HEK293T (cell line): ENCODE results near the gene STATH.

Source experiments
- ARNT ChIP-seq: fragments of 450-650 bp; IDR thresholded peaks from 2 replicates; pipeline ENCODE4 v1.6.1; 2017; ENCODE audit warnings: mild to moderate bottlenecking
- BHLHE40 ChIP-seq: fragments of 450-650 bp; IDR thresholded peaks from 2 replicates; pipeline ENCODE4 v1.6.1; 2016; ENCODE audit warnings: mild to moderate bottlenecking, moderate library complexity, borderline replicate concordance
- ELF4 ChIP-seq: fragments of 450-650 bp; IDR thresholded peaks from 2 replicates; pipeline ENCODE4 v1.6.1; 2017; ENCODE audit warnings: antibody characterized with exemption
- FOXA1 ChIP-seq: fragments of 450-650 bp; IDR thresholded peaks from 2 replicates; pipeline ENCODE4 v1.6.1; 2016; ENCODE audit warnings: mild to moderate bottlenecking
- FOXK2 ChIP-seq: fragments of 450-650 bp; IDR thresholded peaks from 2 replicates; pipeline ENCODE4 v1.6.1; 2016; ENCODE audit warnings: mild to moderate bottlenecking
- FOXM1 ChIP-seq: fragments of 450-650 bp; IDR thresholded peaks from 2 replicates; pipeline ENCODE4 v1.6.1; 2017; ENCODE audit warnings: mild to moderate bottlenecking, borderline replicate concordance
- HDGF ChIP-seq: fragments of 450-650 bp; IDR thresholded peaks from 2 replicates; pipeline ENCODE4 v1.6.1; 2017; ENCODE audit warnings: antibody characterized with exemption, borderline replicate concordance
- L3MBTL2 ChIP-seq: fragments of 450-650 bp; conservative IDR thresholded peaks from 2 replicates; pipeline ENCODE4 v1.6.1; 2016; ENCODE audit warnings: mild to moderate bottlenecking
- LEF1 ChIP-seq: fragments of 450-650 bp; IDR thresholded peaks from 2 replicates; pipeline ENCODE4 v1.6.1; 2017; ENCODE audit warnings: mild to moderate bottlenecking, borderline replicate concordance
- PKNOX1 ChIP-seq: fragments of 450-650 bp; IDR thresholded peaks from 2 replicates; pipeline ENCODE4 v1.6.1; 2016
- SP1 ChIP-seq: fragments of 450-650 bp; IDR thresholded peaks from 2 replicates; pipeline ENCODE4 v1.6.1; 2017
- SUZ12 ChIP-seq: fragments of 450-650 bp; IDR thresholded peaks from 2 replicates; pipeline ENCODE4 v1.6.1; 2016; ENCODE audit warnings: mild to moderate bottlenecking
- TARDBP ChIP-seq: fragments of 450-650 bp; IDR thresholded peaks from 2 replicates; pipeline ENCODE4 v1.6.1; 2016
- ZNF384 ChIP-seq: fragments of 450-650 bp; IDR thresholded peaks from 2 replicates; pipeline ENCODE4 v1.6.1; 2016

- TF ChIP-seq LEF1 = no peak
- TF ChIP-seq FOXM1 = no peak
- TF ChIP-seq FOXK2 = no peak
- TF ChIP-seq HDGF = no peak
- TF ChIP-seq ELF4 = no peak
- no peak for TF ChIP-seq SP1
- no peak for TF ChIP-seq PKNOX1
- TF ChIP-seq TARDBP = no peak
- TF ChIP-seq ARNT = no peak
- TF ChIP-seq FOXA1 = no peak
- no peak for TF ChIP-seq BHLHE40
- TF ChIP-seq L3MBTL2 = no peak
- no peak for TF ChIP-seq ZNF384
- TF ChIP-seq SUZ12 = no peak
Measured at GRCh38 chr4:69957209-69957608, 38.6 kb upstream of the STATH start.
